Colon (tissue), 2 donors: ENCODE data around the gene FLRT1.

Experiments used
- FAIRE-seq: peaks from 2 replicates; lab custom pipeline; 2012; peaks lifted over from hg19 to GRCh38; lab: Jason Lieb, UNC
- donor health status: control.
- donor health status: control.

The FLRT1 gene, protein sequence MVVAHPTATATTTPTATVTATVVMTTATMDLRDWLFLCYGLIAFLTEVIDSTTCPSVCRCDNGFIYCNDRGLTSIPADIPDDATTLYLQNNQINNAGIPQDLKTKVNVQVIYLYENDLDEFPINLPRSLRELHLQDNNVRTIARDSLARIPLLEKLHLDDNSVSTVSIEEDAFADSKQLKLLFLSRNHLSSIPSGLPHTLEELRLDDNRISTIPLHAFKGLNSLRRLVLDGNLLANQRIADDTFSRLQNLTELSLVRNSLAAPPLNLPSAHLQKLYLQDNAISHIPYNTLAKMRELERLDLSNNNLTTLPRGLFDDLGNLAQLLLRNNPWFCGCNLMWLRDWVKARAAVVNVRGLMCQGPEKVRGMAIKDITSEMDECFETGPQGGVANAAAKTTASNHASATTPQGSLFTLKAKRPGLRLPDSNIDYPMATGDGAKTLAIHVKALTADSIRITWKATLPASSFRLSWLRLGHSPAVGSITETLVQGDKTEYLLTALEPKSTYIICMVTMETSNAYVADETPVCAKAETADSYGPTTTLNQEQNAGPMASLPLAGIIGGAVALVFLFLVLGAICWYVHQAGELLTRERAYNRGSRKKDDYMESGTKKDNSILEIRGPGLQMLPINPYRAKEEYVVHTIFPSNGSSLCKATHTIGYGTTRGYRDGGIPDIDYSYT

DNA sequence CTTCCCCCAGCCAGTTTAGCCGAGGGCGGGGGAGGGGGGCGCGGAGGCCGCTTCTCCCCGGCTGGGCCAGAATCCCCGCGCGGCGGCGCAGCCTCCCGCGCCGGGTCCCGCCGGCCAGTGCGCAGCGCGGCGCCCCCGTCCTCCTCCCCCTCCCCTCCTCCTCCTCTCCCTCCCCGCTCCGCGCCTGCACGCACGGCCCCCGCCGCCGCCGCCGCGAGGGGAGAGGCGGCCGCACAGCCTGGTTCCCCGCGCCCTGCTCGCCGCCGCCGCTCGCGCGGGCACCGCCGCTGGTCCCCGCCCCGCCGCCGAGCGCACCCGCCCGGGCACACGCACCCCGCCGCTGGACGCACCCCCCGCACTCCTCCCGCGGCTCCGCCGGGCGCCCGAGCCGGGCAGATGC lies at the start of gene FLRT1:
Gene FLRT1 (plus strand): TSS at position 356 of the 400 bp plus-strand sequence. CDS start 80,337 bp downstream, outside the sequence.
- no peak for FAIRE-seq

DNA sequence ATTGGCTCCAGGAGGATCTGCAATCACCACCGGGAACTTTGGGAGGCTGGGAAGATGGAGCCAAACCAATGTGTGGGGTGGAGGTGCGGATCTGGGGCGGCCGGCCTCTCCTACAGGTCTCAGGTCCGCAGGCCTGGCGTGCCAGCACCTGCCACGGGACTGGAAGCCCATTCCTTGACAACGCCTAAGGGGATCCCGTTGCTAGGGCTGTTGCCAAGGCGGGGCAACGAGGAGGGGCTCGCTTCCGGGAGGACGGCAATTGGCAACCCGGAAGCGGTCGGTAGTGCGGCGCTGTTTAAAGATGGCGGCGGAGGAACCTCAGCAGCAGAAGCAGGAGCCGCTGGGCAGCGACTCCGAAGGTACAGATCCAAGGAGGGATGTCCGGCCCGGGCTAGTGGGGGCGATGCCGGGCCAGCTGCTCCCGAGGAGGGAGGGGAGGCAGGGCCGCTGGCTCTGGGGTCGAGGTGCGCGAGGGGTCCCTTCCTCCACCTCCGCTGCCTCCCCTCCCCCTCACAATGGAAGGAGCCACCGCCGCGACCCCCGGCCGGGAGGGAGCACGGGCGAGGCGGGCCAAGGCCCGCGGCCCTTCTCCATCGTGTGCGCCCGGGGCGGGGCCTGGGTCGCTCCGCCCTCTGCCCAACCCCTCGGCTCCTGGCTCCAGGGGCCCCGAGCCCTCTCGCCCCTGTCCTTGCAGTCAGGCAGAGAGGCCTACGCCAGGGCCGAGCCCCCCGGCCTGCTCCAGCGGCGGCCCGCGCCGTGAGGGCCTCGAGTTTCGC lies 49.4 kb upstream of the FLRT1 start, which contains the start of gene OTUB1:
Gene OTUB1 (plus strand): TSS at position 283 of the 776 bp plus-strand sequence. CDS start 19 bp downstream, at position 302.
- FAIRE-seq = no peak

DNA sequence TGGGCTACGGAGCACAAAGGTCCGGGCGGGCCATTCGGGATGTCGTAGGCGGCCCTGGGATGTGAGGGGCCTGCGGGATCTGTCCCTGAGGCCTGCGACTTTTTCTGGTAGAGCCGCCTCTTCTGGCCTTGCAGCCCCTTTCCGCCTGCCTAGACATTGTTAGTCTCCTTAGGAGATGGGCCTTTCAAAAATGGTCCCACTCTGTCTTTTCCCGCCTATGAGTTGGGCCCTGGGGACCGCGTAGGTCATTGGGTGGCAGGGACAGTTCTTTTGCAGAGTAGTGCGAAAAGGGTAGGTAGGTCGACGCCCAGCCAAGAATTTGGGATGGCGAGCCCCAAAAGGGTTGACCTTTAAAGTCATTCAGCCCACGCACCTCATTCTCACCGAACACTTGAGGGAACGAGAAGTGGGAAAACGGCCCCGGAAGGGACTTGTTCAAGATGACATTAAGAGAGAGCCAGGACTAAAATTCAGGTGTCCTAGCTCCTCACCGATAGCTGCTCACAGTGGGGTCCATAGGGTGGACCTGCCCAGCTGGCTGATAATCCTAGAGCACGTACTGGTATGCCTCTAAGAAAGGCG lies 48.7 kb upstream of the FLRT1 start:
- FAIRE-seq = no peak

DNA sequence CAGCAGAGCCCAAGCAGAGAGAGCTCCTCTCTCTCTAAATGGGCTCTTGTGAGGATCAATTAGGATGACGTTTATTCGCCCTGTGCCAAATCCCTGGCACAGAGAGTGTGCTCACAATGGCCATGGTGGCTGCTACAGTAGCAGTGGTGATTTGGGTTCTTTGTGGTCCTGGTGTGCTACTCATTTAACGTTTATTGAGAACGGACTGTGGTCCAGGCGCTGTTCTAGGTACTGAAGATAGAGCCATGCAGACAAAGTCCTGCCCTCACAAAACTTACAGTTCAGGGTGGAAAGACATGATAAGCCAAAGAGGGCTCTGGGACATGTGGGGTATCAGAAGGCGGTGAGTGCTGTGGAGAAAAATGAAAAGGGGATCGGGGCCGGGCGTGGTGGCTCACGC lies 44.2 kb upstream of the FLRT1 start:
- FAIRE-seq = no peak

DNA sequence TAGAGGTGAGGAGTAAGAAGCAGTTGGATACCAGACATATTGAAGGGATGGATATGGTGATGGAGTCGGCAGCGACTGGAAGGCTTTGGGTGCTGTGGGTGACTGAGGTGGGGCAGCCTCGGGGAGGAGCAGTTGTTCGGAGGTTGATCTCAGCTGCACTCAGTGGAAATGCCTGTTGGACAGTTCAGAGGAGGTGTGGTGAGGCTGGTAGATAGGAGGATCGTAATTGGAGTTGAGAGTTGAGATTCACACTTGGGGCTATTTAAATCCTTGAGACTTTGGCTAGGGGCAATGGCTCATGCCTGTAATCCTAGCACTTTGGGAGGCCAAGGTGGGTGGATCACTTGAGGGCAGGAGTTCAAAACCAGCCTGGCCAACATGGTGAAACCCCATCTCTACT lies 42.6 kb upstream of the FLRT1 start:
- FAIRE-seq = no peak

DNA sequence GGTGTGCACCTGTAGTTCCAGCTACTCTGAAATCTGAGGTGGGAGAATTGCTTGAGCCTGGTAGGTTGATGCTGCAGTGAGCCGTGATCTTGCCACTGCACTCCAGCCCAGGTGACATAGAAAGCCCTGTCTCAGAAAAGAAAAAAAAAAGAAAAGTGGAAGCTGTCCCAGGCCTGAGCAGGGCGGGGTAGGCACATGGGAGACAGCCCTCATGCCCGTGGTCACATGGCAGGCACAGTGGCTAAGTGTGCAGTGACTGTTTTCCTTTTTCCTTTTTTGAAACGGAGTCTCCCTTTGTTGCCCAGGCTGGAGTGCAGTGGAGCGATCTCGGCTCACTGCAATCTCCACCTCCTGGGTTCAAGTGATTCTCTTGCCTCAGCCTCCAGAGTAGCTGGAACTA lies 41.7 kb upstream of the FLRT1 start:
- FAIRE-seq = no peak

DNA sequence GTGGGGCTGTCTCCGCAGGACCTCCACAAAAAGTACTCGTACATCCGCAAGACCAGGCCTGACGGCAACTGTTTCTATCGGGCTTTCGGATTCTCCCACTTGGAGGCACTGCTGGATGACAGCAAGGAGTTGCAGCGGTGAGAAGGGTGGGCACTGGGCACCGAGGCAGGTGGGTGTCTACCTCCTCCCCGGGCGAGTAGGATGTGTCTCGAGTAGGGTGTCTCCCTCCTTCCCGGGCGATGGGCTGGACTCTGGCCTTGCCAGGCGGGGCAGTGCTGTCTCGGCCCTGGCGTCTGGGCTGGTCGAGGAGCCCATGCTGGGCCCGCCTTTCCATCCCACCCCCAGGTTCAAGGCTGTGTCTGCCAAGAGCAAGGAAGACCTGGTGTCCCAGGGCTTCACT lies 39.2 kb upstream of the FLRT1 start:
- no peak for FAIRE-seq

DNA sequence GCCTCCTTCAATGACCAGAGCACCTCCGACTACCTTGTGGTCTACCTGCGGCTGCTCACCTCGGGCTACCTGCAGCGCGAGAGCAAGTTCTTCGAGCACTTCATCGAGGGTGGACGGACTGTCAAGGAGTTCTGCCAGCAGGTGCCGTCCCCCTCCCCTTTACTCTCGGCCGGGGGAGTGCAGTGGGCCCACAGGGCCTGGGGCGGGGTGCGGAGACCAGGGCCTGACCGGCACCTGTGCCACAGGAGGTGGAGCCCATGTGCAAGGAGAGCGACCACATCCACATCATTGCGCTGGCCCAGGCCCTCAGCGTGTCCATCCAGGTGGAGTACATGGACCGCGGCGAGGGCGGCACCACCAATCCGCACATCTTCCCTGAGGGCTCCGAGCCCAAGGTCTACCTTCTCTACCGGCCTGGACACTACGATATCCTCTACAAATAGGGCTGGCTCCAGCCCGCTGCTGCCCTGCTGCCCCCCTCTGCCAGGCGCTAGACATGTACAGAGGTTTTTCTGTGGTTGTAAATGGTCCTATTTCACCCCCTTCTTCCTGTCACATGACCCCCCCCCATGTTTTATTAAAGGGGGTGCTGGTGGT lies 38.5 kb upstream of the FLRT1 start:
- no peak for FAIRE-seq

DNA sequence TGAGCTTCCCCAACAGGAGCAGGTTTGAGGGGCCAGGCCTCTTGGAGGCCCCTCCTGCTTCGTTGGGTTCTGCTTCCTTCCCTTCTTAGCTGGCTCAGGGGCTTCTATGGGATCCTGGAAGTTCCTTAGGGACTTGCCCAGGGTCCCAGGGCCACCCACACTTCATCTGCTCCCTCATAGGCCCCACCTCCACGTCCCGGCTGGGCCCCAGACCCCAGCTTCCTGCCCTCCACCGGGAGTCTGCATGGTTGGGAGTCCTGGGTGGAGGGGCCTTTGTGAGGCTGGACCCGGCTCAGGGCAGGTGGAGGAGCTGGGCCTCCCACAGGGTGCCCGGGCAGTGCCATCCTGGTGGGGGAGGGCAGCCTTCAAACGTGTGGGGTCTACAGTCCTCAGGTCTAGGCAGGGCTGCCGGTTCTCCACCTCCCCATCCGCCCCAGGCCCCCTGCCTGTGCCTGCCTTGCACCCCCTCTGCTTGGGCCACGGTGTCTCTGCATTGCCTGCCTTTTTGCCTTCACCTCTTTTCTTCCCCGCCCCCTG lies 37.9 kb upstream of the FLRT1 start:
- FAIRE-seq = no peak

DNA sequence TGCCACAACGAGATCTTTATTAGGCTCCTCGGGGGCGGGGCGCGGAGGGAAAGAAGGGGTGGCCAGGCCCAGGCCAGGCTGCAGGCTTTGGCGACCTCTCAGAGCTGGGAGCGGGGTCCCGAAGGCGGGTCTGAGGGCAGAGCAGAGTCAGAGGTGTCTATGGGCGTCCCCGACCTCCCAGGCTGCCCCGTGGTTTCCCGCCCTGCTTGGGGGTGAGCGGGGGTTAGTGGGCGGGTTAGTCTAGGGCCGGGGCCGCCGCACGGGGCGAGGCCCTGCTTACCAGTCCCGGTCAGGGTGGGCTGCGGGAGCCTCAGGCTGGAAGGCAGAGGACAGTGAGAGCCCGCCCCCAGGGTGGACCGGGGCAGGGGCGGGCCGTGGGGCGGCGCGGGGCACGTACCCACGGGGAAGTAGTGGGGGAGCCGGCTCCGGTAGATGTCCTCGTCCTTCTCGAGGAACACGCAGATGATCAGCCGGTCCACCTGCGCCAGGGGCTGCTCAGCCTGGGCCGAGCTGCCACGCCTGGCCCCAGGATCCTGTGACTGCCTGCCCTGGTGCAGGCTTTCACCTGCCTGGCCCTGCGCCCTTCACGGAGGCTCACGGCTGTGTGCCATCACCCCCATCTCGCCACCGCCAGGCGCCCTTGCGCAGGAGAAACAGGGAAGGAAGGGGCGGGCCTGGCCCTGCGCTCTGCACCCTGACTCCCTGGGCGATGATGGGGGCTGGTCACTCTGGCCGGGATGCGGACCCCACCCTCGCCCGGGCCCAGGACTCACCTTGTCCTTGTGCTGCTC lies 37.0 kb upstream of the FLRT1 start:
- no peak for FAIRE-seq

DNA sequence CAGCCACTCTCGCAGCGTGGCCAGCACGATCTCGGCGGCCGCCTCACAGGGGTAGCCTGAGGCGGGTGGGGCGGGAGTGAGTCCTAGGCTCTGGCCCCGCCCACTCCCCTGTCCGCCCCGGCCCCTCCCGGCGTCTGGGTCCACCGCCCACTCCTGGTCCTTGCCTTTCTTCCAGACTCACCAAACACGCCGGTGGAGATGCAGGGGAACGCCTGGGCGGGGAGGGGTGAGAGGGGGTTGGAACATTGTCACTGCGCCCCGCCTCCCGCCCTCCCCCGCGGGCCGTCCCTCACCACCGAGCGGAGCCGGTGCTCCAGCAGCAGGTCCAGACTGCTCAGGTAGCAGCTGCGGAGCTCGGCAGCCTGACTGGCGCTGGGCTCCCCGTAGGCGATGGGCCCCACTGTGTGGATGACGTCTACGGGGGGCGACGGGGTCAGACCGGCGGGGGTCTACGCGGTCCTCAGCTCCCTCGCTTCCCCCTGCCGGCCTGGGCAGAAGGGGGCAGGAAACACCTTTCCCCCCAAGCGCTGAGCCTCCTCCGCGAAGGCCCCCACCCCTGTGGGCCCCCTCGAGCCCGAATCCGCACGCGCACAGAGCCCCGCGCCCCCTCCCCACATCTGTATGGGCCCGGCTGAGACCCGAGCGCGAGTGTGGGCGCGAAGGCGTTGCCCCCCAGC lies 36.2 kb upstream of the FLRT1 start:
- FAIRE-seq = no peak

DNA sequence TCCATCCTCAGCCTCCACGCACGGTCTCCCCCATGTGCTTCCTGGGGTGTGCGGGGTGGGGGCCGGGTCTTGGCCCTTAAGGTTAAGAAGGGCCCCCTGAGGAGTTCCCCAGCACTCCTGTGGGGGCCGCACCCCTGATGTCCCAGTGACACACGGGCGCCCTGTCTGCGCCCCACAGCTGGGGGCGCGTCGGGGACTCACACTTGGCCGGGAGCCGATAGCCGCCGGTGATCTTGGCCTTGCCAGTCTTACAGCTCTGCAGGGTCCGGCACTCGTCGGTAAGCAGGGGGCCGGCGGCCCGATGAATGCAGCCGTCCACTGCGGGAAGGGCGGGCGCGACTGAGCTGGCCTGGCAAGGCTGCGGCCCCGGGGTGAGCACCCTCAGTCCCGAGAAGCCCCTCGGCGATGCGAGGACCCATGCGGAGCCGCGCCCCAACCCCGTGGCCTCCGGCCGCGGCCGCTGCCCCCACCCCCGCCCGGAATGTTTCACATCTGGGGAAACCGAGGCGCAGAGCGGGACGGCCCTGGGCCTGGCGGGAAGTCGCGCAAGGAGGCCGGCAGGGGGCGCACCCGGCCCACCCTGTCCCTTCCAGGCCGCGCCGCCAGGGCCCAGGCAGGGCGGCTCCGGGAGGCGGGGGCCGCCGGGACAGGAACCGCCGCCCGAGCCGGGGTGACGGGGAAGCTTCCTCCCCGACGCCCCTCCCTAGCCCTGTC lies 35.5 kb upstream of the FLRT1 start:
- FAIRE-seq = no peak

DNA sequence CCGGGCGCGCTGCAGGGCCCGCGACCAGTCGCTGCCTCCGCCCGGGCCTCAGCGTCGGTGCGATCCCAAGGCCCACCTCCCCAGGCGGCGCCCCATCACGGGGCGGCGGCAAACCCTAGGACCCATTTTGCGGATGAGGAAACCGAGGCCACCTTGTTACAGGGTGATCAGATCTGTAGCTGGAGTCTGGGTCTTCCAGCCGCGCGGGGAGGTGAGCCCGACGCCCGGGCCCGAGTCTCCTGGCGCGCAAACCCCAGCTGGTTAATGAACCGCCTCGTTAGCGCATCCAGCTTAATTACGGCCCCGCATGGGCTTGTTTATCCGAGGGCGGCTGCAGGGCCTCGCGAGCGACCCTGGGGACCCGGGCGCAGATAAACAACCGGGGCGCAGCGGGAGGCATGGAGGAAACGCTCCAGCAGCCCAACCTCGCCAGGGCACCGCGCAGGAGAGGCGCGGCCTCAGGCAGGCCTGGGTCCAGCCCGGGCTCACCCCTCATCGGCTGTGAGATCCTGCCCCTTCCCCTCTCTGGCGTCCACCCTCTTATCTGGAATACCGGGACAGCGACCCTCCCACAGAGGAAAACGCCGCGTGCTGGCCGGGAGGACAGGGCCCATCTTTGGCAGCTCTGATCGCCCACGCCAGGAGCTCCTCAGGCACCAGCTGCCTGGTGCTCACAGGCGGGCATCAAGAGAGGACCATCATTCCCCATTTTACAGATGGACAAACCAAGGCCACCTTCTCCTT lies 34.8 kb upstream of the FLRT1 start:
- FAIRE-seq = no peak

DNA sequence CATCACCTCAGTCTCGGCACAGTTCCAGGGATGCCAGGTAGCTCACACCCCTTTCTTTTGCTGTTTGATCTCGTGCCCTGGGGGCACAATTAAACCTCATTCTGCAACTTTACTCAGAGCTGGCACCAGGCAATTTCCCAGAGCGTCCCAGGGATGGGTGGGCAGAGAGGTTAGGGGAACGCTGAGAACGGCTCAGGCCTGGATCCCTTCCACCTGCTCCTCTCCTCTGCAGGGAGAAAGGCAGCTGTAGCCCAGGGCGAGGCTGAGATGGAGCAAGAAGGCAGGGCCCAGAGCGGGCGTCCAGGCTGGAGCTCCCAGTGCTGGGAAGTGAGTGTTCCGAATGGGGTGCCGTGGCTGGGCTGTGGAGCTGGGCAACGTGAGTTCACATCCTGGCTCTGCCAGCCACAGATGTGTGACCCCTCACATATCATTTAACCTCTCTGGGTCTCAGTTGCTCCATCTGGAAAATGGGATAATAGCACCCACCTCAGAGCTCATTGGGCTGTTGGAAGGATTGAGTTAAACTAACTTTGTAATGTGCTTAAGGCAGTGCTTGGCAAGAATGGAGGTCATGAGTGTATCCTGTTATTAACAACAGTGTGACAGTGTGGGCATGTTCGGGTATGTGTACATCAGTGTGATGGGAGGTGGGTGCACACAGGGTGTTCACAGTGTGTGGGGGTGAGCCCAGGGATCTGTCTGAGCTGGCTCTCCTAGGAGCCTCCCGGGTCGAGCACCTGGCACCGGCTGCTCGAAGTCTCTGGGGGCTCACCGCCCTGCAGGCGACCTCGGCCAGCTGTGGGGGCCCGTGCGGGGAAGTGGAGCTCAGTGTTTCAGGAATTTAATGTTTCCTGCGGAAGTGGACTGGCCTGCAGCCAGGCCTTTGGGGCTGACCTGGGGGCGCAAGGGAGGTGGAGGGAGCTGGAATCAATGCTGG lies 34.0 kb upstream of the FLRT1 start:
- FAIRE-seq = no peak

DNA sequence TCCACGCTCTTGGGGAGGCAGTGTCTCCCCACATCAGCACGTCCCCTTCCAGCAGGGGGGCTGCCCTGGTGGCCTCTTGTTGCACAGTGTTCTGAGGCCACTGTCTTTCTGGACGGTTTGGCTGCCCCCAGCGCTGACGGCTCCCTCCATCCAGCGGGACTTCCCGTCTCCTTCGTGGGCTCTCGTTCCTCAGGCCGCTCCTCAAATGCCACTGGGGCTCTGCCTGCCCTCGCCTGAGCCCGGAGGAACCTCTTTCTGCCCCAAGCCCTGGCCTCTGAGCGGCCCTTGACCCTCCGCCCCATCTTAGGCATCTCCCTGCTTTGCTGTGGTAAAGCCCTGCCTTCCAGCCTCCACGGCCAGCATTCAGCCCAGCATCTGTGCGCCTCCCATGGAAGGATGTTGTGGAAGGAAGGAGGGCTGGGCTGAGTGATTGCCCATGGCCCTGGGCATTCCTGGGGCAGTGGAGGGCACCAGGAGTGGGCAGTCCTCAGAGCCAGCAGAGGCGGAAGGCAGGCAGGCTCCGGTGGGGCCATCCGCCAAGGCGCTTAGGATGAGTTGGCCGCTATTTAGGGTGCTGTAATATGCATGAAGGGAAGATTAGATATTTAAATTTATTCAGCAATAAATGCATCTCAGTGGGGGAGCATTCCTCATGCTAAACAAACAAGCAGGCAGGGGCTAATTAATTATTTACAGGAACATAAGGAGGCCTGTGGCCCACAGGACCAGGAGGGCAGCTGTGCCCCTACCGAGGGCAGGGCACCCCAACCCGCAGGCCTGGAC lies 31.7 kb upstream of the FLRT1 start:
- FAIRE-seq = no peak

DNA sequence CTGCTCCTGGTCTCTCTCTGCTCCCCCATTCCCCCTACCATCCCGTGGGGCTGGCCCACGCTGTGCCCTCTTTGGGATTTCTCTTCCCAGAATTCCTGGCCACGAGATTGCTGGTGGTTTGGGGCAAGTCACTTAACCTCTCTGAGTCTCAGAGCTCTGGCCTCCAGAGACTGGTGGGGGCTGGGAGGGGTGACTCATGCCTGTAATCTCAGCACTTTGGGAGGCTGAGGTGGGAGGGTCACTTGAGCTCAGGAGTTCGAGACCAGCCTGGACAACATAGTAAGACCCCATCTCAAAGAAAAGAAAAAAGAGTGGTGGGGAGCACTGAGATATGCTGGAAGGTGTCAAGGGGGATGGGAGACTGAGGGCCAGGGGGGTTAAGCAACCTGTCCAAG lies 31.1 kb upstream of the FLRT1 start:
- FAIRE-seq = no peak

DNA sequence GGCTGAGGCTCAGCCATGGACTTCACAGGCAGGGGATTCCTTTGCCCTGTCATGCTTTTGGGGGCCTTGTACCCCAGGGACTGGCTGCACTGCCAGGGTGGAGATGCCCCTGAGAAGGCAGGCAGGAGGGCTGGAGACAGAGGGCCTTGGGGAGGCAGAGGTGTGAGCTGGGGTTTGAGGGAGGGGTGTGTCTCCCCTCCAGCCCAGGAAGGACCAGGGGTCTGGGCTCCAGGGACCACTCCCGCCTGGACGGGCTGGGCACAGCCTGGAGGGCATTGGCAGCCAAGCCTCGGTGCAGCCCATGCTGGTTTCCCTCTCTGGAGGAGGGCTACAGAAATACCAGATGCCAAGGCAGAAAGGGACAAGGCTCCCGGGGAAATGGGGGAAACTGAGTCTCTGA lies 30.0 kb upstream of the FLRT1 start:
- FAIRE-seq = no peak
